Measurements from ENCODE around the gene DCBLD1.
A peak's percentile ranks its signal among the peaks of the same experiment; 100 is the strongest.

DCBLD1 gene

DNA sequence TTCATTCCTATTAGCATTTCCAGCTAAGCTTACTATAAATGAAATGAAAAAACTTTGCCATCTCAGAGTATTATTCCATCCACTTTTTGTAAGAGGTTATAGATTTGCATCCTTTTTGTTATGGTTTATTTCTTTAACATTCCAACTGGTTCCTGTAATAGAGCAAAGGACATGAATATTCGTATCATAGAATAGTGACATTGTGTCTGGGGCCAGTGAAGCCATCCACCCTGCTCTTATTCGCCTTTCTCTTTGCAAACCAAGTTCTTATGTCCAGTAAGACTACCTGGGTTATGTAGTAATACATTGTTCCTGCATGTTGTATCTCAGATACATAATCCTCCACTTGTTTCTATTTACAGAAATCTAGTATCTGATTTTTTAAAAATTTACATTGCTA lies 43.1 kb downstream of the DCBLD1 start:
- DNase-seq (ENCODE audit: low read depth in 1 of 2, low spot score in 1 of 2) = no peak

DNA sequence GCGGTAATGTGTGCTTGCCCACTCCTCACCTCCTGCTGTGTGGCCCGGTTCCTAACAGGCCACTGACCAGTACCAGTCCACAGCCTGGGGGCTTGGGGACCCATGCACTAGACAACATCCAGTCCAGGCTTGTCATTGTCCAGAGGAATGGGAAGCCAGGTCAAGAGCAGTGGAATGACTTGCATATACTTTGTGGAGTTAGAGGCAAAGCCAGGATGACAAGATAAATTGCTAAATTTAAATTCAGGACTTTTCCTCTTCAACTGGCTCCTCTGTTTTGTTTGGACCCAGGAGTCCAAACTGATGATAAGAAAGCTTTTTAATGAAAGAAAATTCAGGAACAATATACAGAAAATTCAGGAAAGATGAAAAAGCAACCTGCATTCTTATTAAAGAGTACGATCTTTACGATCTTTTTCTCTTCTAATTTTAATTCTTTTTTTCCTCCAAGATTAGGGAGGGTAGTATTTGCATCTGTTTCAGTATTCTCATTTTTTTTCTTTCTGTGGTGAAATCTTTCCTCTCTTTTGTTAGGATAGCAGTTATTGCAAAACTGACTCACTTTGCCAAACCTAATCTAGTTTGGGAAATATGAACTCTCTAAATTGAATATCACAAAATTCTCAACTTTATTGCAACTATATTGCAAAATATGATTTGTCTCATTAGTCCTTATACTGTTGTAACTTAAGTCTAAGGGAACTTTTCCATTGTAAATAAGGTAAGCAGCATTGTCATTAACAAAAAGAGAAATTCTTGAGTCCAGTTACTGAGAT lies 48.2 kb downstream of the DCBLD1 start:
- no peak for DNase-seq (ENCODE audit: low read depth in 1 of 2, low spot score in 1 of 2)

DNA sequence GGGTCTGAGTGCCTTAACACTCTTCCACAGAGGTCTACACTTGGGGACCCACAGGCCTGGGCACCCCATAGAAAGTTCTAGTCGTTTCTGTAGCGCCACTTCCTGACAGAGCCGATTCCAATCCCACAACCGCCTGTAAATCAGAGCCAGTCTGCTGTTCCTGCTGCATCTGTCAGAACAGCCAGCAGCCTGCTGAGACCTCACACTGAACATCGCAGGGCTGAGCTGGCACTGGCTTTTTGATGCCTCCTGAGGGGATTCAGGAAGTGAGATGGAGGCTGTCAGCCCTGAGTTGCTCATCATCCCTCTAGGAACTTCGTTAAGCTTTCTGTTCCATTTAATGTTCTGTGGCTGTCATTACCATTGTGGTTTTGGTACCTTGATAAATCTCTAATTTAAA lies 48.9 kb downstream of the DCBLD1 start:
- DNase-seq (ENCODE audit: low read depth in 1 of 2, low spot score in 1 of 2) = no peak

DNA sequence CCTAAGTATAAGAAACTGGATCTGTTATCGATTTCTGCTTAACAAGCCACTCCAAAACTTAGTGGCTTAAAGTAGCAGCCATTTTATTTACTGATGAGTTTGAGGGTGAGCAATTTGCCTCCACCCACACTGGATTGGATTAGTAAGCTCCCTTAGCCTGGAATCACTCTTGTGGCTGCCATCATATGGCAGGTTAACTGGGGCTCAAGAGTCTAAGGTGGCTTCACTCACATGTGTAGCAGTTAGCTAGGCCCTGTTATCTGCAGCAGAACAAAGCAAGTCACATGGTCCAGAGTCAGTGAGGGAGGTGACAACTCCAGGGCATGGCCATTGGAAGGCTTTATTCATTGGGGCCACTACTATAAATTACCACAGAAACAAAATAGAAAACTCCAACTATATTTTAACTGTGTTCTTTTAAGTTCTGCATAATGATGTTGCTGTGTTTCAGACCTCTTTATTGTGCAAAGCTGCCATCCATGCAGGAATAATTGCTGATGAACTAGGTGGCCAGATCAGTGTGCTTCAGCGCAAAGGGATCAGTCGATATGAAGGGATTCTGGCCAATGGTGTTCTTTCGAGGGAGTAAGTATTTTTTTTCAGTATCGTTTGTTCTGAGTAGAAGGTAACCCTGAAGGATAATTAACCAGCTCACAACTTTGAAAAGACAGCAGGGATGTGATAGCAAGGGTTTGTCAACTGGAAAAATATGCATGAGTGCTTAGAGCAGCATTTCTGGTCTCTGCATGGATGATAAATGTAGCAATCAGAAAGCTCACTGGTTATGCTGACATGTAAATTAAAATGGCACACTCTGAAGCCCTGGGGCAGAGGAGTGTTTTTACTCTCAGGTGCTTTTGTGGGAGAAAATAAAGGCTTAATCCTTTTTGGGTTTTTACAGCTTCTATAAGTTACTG lies 49.6 kb downstream of the DCBLD1 start:
- no peak for DNase-seq (ENCODE audit: low read depth in 1 of 2, low spot score in 1 of 2)

DNA sequence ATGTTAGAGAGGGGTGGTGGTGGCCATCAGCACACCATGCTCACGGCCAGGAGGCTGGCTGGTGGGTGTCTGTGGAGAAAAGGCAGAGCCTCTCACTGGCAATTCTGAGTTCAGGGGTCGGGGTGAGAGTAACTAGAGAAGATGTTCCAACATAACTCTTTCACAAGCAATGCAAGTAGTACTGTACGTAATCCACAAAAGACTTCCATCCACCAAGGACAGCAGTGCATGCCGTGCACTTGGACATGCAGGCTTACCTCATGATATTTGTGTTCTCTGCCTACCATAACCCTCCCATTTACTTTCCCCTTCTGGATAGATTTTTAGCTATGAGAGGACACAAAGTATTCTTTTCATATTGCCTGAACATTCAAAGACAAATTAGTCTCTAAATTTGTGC lies 51.3 kb downstream of the DCBLD1 start:
- DNase-seq (ENCODE audit: low read depth in 1 of 2, low spot score in 1 of 2) = no peak

DNA sequence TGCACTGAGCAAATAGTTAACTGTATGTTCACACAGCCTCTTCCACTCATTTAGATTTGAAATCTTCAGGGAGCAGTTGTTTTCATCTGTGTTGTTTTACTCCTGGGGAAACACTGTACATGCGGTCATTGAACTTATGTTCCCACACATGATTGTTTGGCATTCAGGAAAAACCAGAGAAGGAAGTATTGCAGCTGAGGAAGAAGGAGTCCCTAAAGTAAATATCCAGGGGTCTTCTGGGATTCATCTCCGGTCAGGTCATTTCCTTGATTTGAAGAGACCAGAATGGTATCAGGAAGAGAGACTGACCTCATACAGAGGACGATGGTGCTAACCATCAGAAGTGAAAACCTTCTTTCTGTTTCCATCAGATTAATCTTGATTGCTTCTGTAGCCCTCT lies 52.5 kb downstream of the DCBLD1 start:
- DNase-seq (ENCODE audit: low read depth in 1 of 2, low spot score in 1 of 2) = no peak

DNA sequence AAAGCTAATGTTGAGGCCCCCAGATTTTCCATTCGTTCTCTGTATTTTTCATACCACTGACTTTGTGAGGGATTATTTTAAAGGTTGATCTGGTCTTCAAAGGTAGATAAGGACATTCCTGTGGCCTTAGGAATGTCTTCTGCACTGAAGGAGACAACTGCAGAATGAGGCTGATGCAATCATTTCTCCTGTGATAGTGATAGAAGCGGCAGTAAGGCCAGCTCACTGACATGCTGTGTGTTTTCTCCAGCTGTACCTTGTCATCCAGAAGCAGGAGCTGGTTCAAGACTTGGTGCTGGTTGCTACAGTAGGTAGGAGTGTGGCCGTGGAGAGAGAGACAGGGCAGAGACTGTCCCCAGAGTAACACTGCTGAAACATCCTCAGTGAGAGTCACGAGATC lies 53.8 kb downstream of the DCBLD1 start:
- no peak for DNase-seq (ENCODE audit: low read depth in 1 of 2, low spot score in 1 of 2)

DNA sequence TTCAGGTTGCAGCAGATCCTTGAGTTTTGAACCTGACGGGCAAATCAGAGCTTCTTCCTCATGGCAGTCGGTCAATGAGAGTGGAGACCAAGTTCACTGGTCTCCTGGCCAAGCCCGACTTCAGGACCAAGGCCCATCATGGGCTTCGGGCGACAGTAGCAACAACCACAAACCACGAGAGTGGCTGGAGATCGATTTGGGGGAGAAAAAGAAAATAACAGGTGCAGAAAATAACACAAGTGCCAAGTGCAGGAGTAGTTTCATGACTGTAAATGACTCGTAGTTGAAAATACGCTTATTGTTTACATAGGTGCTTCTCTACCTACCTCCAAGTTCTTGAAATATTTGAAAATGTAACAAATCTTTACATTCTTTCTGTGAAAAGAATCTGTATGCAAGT lies 56.1 kb downstream of the DCBLD1 start:
- no peak for DNase-seq (ENCODE audit: low read depth in 1 of 2, low spot score in 1 of 2)

DNA sequence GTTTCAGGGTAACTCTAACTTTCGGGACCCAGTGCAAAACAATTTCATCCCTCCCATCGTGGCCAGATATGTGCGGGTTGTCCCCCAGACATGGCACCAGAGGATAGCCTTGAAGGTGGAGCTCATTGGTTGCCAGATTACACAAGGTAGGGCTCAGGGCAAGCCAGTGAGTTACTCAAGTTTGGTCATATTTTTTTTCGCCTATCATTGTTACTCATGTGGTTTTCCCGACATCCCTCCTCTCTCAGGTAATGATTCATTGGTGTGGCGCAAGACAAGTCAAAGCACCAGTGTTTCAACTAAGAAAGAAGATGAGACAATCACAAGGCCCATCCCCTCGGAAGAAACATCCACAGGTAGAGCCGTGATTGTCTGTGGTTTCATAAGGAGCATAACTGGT lies 58.2 kb downstream of the DCBLD1 start:
- no peak for DNase-seq (ENCODE audit: low read depth in 1 of 2, low spot score in 1 of 2)

DNA sequence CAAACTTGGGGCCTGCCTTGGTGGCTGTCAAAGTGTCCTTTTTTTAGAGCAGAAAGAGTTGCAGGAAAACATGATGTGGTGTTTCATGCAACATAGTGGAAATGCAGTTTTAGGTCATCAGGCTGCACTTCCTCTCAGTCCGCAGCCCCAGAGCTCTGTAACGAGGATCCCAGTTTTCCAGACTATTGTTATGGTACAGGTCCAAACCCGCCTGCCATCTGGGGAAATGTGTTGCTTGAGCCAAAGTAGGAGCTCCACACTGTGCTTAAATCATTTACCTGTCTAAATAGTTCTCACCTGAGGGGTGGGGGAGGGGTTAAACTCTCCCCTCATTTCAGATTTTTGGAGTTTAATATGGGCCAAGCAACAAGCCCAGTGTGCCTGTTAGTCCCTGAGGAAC lies 60.0 kb downstream of the DCBLD1 start:
- DNase-seq (ENCODE audit: low read depth in 1 of 2, low spot score in 1 of 2) = no peak

DNA sequence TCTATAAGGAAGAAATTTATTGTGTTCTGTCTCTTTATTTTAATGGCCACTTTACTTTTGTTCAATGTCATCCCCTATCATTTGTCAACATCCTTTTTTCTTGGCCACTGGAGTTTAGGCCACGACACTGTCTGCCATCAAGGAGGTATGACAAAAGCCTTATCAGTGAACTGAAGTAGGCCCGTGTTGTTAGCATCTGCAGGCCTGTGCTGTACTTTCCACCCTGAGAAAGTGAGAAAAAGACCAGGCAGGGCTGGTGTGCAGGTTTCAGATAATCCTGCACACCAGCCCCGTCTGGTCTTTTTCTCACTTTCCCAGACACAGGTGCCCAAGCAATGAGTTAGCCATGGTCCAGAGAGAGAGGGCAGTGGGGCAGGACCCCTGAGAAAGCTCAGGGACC lies 62.2 kb downstream of the DCBLD1 start:
- no peak for DNase-seq (ENCODE audit: low read depth in 1 of 2, low spot score in 1 of 2)

DNA sequence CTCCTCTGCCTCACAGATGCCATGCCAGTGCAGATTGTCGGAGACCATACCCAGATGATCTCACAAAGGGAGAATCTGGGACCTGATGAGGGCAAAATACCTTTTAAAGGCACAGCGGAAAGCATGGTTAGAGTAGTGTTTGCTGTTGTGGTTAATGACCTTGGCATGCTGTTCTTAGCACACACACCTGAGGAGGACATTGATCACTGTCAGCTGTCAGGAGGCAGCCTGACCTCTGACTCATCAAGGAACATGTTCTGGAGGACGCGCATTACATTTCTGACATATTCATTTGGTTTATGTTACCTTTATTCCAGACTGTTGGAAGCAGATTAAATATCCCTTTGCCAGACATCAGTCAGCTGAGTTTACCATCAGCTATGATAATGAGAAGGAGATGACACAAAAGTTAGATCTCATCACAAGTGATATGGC lies 62.7 kb downstream of the DCBLD1 start:
- no peak for DNase-seq (ENCODE audit: low read depth in 1 of 2, low spot score in 1 of 2)

DNA sequence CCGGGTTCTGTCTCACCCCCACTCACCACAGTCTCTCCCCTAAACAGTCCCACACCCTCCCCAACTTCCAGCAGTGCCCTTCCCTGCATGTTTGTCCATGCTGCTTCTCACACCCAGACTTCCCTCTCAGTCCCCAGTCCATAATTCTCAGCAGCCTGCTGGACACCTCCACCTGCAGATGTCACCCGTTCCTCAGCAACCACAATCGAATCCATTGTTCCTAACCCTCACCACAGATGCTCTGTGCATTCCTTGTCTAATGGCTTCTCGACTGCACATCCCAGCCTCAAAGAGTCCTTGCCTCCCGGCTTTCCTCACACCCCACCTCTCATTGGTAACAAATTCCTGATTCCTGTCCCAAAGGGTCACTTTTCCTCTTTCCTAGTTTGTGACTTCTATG lies 64.2 kb downstream of the DCBLD1 start:
- DNase-seq (ENCODE audit: low read depth in 1 of 2, low spot score in 1 of 2) = no peak

DNA sequence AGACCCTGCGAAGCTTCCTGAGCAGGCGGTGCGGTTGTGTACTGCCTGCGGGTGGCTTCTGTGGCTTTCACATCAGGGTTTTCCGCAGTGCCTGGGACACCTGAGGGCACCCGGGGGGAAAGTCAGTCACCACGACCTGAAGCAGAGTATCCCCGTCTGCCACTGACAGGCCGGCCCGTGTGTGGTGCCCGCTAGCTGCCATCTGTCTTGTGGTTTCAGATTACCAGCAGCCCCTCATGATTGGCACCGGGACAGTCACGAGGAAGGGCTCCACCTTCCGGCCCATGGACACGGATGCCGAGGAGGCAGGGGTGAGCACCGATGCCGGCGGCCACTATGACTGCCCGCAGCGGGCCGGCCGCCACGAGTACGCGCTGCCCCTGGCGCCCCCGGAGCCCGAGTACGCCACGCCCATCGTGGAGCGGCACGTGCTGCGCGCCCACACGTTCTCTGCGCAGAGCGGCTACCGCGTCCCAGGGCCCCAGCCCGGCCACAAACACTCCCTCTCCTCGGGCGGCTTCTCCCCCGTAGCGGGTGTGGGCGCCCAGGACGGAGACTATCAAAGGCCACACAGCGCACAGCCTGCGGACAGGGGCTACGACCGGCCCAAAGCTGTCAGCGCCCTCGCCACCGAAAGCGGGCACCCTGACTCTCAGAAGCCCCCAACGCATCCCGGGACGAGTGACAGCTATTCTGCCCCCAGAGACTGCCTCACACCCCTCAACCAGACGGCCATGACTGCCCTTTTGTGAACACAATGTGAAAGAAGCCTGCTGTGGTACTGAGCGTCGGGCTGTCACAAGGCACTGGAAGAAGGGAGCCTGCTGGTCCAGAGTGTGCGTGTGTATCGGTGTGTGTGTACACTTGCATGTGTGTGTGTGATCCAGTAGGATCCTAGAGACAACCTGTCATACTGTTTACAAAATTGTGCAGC lies 65.5 kb downstream of the DCBLD1 start:
- DNase-seq (ENCODE audit: low read depth in 1 of 2, low spot score in 1 of 2) = peak in 1 of 2 donors; percentile 9

DNA sequence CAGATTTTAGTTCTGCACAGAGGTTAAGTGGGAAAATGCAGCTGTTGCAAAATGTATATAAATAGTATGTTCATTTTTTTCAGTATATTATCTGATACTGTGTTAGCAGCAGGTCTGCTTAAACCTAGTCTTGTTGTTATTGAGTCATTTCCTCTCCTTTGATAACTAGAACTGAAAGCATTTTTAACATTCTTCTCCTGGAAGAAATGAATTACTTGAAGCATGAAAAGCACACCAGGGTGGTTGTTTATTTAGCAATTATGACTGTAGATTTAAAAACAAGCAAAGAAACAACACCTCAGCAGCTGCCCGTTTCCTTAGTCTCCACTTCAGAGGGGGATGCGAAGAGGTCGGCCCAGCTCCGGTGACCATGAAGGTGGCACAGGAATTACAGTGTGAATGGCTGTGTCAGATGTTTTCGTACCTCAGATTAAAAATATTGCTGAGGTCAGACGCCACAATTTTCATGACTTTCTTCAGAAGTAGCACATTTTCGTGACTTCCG lies 66.4 kb downstream of the DCBLD1 start:
- DNase-seq (ENCODE audit: low read depth in 1 of 2, low spot score in 1 of 2) = no peak

DNA sequence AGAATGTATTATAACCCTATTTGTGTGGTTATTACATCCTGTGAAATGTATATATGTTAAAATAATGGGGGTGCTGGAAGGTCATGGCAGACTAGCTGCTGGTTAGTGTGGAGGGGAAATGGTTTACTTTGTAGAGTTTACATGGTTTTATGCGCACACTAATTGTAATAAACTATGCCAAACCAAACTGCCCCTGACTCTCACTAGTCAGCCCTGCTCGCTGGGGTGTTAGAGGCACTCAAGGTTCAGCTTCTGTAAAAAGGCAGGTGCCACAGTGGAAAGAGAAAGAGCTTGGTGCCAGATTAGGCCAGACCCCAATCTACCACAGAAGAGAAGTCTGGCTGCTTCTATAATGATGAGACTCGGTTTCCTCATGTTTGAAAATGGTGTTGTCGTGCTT lies 67.1 kb downstream of the DCBLD1 start:
- no peak for DNase-seq (ENCODE audit: low read depth in 1 of 2, low spot score in 1 of 2)

DNA sequence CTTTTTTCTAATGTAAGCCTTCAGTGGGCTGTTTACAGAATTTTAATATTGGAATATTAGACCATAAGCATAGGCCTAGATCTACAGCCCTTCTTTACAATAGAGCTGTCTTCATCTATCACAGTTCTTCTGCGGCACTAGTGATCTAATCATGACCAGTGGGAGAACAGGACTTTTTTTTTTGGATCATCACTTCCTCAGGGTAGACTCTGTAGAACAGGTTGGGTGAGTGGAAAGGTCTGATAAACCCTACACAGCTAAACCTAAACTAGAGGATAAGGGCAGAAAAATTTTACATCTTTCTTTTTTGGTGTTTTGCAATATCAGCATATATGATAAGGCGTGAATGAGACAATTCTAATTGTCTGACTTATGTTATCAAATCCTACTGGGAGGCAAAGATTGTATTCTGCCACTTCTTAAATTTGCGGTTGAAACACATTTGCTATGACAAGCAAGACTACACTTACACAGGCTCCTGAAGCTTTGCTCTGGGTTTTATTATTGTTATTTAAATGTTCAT lies 67.7 kb downstream of the DCBLD1 start:
- no peak for DNase-seq (ENCODE audit: low read depth in 1 of 2, low spot score in 1 of 2)

DNA sequence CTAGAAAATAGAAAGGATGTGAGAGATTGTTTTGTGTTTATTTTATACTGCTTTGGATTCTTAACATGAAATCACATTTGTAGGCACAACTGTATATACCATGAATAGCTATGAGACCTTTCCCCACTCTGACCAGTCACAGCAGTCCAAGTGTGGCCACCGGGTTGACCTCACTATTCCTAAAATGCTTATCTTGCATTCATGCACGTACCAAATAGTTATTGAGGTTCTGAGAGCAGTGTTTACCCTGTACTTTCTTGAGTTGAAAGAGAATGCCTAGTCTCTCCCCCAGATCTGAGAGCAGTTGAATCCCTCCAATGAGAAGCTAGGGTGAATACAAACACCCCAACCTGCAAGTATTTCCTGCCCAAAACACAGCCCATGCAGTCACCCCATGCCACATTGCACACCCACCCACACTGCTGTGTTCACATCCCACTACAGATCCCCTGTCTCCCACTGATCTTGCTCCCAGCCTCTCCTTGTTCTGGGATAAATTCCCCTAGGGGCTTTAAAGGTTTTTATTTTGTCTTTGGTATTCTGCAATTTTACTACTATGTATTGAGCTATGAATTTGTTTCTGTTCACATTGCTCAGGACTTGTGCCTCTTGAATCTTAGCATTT lies 68.3 kb downstream of the DCBLD1 start:
- no peak for DNase-seq (ENCODE audit: low read depth in 1 of 2, low spot score in 1 of 2)

DNA sequence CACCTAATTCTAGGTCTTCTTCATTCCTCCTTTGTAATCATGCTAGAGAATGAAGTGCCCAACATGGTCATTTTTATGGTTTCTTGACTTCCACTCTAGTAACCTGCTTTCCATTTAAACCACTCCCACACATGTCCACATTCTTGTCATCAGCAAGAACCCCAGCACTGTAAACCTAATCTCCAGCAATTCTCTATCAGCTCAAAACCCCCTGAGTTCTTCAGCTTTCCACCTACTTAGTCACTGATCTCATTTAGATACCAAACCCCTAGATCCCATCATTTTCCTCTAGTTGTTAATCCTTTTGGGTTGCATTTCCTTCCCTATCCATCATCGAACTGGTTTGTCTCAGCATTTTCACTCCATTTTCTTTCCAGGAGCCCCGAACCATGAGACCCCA lies 70.1 kb downstream of the DCBLD1 start:
- DNase-seq (ENCODE audit: low read depth in 1 of 2, low spot score in 1 of 2) = no peak

DNA sequence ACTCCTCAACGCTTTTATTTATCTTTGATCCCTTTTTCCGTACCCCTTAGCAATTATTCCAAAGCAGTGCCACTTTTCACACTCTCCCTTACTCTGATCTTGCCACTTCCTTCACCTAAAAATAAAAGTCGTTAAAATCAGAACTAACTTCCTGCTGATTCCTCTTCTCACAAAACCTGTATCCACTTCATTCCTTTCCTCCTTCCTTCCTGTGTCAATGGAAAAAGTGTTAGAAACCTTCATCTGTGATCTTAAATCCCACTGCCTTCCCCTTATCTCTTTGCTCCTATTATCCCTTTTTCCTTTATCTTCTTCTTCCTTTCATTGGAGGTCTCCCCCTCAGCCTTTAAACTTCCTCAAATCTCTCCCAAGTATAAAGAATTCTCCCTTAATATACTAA lies 70.7 kb downstream of the DCBLD1 start:
- no peak for DNase-seq (ENCODE audit: low read depth in 1 of 2, low spot score in 1 of 2)

All from activated CD4-positive, alpha-beta T cell treated with anti-CD3 and anti-CD28 coated beads, Interleukin-2, amount 50 U/mL, for 24 hours (primary cell).